Measurements from ENCODE around the gene KDM3A.

Gene KDM3A

DNA sequence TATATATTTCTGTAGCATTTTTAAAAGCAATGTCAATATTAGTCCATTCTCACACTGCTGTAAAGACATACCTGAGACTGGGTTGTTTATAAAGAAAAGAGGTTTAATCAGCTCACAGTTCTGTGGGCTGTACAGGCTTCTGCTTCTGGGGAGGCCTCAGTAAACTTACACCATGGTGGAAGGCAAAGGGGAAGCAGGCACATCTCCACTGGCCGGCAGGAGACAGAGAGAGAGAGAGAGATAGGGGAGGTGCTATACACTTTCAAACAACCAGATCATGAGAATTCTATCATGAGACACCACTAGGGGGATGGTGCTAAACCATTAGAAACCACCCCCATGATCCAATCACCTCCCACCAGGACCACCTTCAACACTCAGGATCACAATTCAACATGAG is 79.0 kb downstream of the KDM3A start:
- no peak for DNase-seq

DNA sequence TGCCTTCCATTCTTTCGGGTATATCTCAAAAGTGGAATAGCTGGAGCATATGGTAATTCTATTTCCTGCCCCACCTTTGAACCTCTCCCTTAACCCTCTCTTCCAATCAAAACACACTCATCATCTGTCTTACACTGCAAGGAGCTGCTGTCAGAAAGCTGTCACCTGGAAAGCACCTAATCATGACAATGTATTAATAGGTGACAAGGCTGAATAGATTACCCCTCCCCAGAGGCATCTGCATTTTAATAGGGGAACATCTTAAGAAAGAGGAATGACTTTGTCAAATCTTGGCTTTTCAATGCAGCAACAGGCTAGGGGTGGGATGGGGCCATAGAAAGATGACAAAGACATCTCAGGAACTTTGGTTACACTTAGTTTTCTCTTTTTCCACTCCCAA is 80.8 kb downstream of the KDM3A start:
- no peak for DNase-seq

DNA sequence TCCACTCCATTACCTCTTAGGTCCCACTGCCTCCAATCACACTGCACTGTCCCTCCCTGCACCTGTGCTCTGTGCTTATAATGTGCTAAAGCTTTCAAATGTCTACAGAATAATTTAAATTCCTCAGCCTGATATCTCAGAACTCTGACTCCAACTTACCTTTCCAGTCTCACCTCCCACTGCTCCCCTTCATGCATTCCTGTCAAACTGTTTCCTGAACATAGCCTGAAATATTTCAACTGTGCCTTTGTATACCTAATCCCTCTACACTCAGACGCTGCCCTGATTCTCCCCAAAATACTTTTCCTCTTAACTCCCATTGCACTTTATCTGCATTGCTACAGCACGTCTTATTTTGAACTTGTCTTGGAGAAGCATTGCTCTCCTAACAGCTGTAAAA is 81.5 kb downstream of the KDM3A start:
- DNase-seq, result no peak

DNA sequence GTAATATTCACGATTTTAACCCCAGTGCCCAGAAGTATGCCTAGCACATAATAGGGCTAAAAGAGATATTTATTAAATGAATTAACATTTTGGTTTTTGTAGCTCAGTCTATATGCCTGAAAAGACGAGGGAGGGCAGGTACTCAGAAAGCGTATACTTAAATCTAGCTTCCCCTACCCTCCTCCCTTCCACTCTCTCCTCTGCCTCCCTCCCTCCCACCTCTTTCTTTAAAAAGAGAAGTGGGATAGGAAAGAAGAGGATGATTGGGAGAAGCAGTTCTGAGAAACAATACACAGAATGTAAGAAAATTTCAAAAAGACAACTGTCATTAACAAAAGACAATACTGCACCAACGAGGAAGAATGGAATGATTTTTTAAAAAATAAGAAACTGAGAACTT is 82.3 kb downstream of the KDM3A start:
- no peak for DNase-seq

DNA sequence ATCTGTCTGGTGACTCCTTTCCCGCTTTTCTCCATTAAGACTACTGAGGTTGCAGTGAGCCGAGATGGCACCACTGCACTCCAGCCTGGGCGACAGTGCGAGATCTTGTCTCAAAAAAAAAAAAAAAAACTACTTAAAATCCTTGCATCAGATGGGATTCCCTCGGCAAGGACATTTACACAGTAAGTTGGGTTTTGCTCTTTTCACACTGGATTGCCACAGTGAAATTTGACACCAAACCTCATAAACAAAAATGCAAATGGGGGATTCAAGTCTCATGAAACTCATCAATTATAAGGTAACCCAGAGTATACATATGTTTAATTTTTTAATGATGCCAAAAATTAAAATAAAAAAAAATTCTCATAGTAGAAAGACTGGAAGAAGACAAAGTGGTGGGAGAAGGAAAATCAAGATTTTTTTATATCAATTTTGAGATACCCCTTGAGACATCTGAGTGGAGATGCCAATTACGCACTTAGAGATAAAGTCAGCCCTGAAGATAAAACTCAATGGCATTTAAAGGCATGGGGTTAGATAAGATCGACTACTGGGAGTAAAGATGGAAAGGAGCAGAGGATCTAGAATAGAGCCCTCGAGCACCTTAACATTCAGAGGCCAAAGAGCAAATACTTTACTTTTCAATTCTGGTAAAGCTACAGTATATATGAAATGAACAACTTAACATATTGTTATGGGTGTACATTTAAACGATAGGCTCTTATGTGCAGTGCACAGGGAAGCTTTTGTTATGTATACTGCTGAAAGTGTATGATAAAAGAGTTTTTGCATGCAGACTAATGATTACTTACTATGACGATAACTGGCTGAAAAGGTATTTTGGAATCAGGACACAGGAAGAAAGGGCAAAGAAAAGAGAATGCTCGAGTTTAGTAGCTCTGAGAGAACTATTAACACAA is 84.5 kb downstream of the KDM3A start:
- DNase-seq, result no peak

DNA sequence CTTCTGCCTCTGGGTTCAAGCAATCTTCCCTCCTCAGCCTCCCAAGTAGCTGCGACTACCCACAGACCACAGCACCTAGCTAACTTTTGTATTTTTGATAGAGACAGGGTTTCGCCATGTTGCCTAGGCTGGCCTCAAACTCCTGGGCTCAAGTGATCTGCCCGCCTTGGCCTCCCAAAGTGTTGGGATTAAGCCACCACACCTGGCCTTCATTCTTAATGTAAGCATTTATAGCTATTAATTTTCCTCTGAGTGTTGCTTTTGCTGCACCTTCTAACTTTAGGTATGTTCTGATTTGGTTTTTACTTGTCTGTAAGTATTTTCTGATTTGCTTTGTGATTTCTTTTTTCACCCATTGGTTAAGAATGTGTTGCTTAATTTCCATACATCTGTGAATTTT is 92.4 kb downstream of the KDM3A start:
- no peak for DNase-seq

DNA sequence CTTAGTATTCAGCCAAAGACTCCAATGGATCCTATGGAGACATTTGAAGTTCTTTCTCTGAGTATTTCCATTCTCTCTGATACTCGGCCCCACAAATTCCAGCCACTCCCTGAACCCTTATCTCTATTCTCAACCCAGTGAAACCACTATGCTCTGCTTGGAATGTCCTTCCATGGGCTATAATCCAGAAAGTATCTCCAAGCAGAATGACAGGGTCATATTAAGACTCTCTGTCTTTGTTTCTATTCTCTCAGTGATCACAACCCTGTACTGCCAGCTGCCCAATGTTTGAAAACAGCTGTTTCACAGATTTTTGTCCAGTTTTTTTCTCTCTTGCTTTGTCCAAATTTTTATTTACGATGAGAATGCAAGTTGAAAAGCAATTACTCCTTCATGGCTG is 100.2 kb downstream of the KDM3A start:
- DNase-seq, result no peak

Data from cortex of kidney (tissue), 1 donor.